ENCODE results near the gene NRIP3. TPM values are rescaled to one million over a fixed set of nuclear protein-coding genes. Genes with fewer than 3 reads are reported as not detected.

NRIP3 gene
- total and polyA plus RNA-seq, 2 of the 13 experiments (the other 11 are each of a cell fraction or from before 2014, with no cell fraction given), result 0.04 to 0.07 TPM

- TF ChIP-seq CTCF (CRISPR knock-in tag; IDR thresholded peaks at IDR 0.05) (no peak), ZSCAN9 (CRISPR knock-in tag; IDR thresholded peaks at IDR 0.05; ENCODE audit: borderline replicate concordance) (no peak), GATAD1 (CRISPR knock-in tag; IDR thresholded peaks at IDR 0.05) (no peak), ZNF609 (CRISPR knock-in tag; IDR thresholded peaks at IDR 0.05; ENCODE audit: borderline replicate concordance) (no peak), ZSCAN22 (CRISPR knock-in tag; IDR thresholded peaks at IDR 0.05) (no peak), ZSCAN31 (CRISPR knock-in tag; IDR thresholded peaks at IDR 0.05; ENCODE audit: low read depth) (no peak), SALL2 (CRISPR knock-in tag; IDR thresholded peaks at IDR 0.05) (no peak), HIVEP1 (CRISPR knock-in tag; IDR thresholded peaks at IDR 0.05) (no peak; the same call in 1 of the 2 replicates), ZNF407 (CRISPR knock-in tag; IDR thresholded peaks at IDR 0.05; ENCODE audit: not compliant biosample characterization) (peak; percentile 18), DMAP1 (CRISPR knock-in tag; IDR thresholded peaks at IDR 0.05) (no peak), NR2C2 (CRISPR knock-in tag; IDR thresholded peaks at IDR 0.05; ENCODE audit: borderline replicate concordance) (no peak), MXD4 (CRISPR knock-in tag; IDR thresholded peaks at IDR 0.05) (no peak)
These were observed 40.1 kb downstream of the NRIP3 start (continued) for GRCh38 chr11:8963569-8964323.
